ENCODE measurements around the gene B3GNT5. TPM values are rescaled to one million over a fixed set of nuclear protein-coding genes. Genes with fewer than 3 reads are reported as not detected.

Gene B3GNT5
- total and polyA plus RNA-seq, 4 donors, result 11.0 to 25.7 (median 20.6) TPM

DNA sequence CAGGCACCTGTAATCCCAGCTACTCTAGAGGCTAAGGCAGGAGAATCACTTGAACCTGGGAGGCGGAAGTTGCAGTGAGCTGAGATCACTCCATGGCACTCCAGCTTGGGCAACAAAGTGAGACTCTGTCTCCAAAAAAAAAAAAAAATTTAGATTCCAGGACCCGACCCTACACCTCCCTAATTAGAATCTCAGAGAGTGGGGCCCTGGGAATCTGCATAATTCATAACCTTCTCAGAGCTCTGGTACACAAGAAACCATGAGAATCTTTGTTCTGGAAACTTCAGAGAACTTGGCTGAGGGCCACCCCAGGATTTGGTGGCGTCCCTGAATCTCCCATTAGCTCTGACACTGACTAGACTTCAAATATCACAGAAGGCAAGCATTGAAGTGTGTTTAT lies 31.5 kb downstream of the B3GNT5 start:
- H3K27me3 ChIP-seq (ENCODE audit: control insufficient read depth, insufficient read depth, low read length), result no peaks in the 10 kb centered on the region
- H3K9me3 ChIP-seq (ENCODE audit: control insufficient read depth, insufficient read depth, low read length), result no peaks in the 10 kb centered on the region
- no peak overlapping the region for H3K4me3 ChIP-seq (ENCODE audit: low read depth, low read length)
- no peak for DNase-seq (ENCODE audit: low read depth in 4 of 6, low spot score in 6 of 6)
- H3K27ac ChIP-seq (ENCODE audit: low read depth, low read length), result no peak overlapping the region
- peaks cover 3% of the 10 kb centered on the region for H3K4me1 ChIP-seq (ENCODE audit: control insufficient read depth, insufficient read depth, low read length)
- no peaks in the 10 kb centered on the region for H3K36me3 ChIP-seq (ENCODE audit: control insufficient read depth, insufficient read depth, low read length)
- 60% methylated on average over 1 of the region's 3 CpGs for WGBS (ENCODE audit: insufficient coverage)

DNA sequence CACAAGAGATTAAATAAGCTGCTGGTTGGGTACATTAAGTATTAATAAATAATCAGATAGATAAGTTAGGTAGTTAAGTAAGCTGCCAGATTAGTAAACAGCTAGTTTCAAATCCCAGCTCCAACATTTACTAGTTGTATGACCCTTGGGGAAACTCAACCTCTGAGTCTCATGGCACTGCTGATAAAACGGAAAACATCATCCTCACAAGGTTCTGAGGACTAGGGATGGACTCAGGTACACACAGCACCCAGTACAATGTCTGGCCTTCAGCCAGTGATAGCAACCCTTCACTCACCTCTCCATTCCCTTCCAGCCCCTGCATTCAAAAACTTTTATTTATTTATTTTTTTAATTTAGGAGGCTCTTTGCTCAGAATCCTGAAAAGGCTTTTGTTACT lies 32.3 kb downstream of the B3GNT5 start:
- Histone ChIP-seq H3K4me1 (ENCODE audit: control insufficient read depth, insufficient read depth, low read length) (peaks cover 3% of the 10 kb centered on the region), H3K36me3 (ENCODE audit: control insufficient read depth, insufficient read depth, low read length) (no peaks in the 10 kb centered on the region), H3K9me3 (ENCODE audit: control insufficient read depth, insufficient read depth, low read length) (no peaks in the 10 kb centered on the region), H3K27me3 (ENCODE audit: control insufficient read depth, insufficient read depth, low read length) (no peaks in the 10 kb centered on the region), H3K4me3 (ENCODE audit: low read depth, low read length) (no peak overlapping the region), H3K27ac (ENCODE audit: low read depth, low read length) (peak overlapping the region; percentile 3)
- no peak for DNase-seq (ENCODE audit: low read depth in 4 of 6, low spot score in 6 of 6)
- WGBS (ENCODE audit: insufficient coverage), result 80% methylated on average over 1 of the region's 1 CpG

DNA sequence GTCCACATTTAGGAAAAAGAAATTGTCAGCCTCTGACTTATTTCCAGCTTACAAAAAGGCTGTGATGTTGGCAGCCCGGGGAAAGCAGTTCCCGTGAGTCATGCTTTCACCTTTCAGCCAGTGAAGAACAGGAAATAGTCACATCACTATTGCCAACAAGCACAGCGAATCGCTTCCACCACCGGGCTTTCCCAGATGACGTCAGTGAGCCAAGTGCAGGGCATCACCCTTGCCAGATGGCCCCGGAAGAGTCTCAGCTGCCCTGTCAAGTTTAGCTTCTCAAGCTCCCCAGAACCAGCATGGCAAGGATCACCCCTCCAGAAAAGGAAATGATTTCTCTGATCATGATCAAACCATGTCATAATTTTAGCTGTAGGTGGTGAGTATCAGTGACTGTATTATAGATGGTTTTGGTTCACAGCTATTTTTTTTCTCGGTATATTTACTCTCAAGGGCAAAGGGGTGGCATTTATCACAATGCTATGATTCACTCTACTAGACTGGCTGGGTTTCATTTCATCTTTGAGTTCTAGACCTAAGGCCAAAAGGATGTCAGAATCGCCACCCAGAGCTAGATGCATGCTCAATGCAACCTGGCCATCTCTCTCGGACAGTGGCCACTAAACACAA lies 32.9 kb downstream of the B3GNT5 start:
- Histone ChIP-seq H3K4me3 (ENCODE audit: low read depth, low read length) (no peak overlapping the region), H3K27ac (ENCODE audit: low read depth, low read length) (peak overlapping the region; percentile 3), H3K36me3 (ENCODE audit: control insufficient read depth, insufficient read depth, low read length) (no peaks in the 10 kb centered on the region), H3K4me1 (ENCODE audit: control insufficient read depth, insufficient read depth, low read length) (peaks cover 3% of the 10 kb centered on the region), H3K27me3 (ENCODE audit: control insufficient read depth, insufficient read depth, low read length) (no peaks in the 10 kb centered on the region), H3K9me3 (ENCODE audit: control insufficient read depth, insufficient read depth, low read length) (no peaks in the 10 kb centered on the region)
- WGBS (ENCODE audit: insufficient coverage), result 13% methylated on average over 7 of the region's 10 CpGs
- DNase-seq (ENCODE audit: low read depth in 4 of 6, low spot score in 6 of 6), result peak in 2 of 6 donors; percentile 64 to 68

DNA sequence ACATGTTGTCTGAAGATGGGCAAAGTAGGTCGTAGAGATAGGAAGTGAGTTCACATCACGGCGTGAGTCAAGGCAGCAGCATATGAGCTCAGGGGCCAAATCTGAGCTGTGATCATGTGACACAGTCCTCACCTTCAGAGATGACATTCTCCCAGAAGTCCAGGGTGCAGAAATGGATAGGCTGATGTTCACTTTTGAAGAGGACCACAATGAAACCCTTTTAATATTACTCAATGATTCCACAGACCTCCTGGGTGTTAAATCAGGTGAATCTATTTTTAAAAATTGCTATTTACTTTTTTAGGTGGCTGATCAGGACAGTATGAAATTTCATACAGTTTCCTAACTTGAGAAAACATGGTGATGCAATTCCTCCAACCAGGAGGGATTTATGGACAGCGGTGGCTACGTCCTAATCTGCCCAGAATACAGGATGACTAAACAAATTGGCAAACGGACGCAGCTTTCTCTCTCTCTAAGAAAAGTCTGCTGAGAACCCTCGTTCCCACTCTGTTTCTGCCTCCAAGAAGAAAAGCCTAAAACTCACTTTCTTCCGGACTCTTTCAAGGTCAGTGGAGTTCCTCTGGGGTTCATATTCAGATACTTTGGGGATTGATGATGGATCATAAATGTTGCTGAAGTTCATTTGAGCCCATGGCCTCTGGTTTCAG lies 34.4 kb downstream of the B3GNT5 start:
- no peak for DNase-seq (ENCODE audit: low read depth in 4 of 6, low spot score in 6 of 6)
- no peaks in the 10 kb centered on the region for H3K27me3 ChIP-seq (ENCODE audit: control insufficient read depth, insufficient read depth, low read length)
- 70% methylated on average over 7 of the region's 9 CpGs for WGBS (ENCODE audit: insufficient coverage)
- no peaks in the 10 kb centered on the region for H3K9me3 ChIP-seq (ENCODE audit: control insufficient read depth, insufficient read depth, low read length)
- peaks cover 3% of the 10 kb centered on the region for H3K4me1 ChIP-seq (ENCODE audit: control insufficient read depth, insufficient read depth, low read length)
- no peak overlapping the region for H3K4me3 ChIP-seq (ENCODE audit: low read depth, low read length)
- no peak overlapping the region for H3K27ac ChIP-seq (ENCODE audit: low read depth, low read length)
- H3K36me3 ChIP-seq (ENCODE audit: control insufficient read depth, insufficient read depth, low read length), result no peaks in the 10 kb centered on the region

DNA sequence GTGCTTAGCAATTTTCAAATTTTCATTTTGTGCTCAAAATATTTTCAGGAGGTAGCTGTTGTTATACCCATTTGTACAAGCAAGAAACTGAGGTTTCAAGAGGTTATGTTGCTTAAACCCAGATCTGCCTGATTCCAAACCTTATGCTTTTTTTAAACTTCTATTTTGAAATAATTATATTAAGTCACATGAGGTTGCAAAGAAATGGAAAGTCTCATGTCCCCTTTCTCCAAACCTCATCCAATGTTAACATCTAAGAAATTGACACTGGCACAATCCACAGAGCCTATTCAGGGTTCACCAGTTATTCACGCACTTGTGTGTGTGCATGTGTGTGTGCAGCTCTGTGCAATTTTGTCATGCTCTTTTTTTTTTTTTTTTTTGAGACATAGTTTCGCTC lies 35.1 kb downstream of the B3GNT5 start:
- Histone ChIP-seq H3K9me3 (ENCODE audit: control insufficient read depth, insufficient read depth, low read length) (no peaks in the 10 kb centered on the region), H3K27me3 (ENCODE audit: control insufficient read depth, insufficient read depth, low read length) (no peaks in the 10 kb centered on the region), H3K4me1 (ENCODE audit: control insufficient read depth, insufficient read depth, low read length) (peaks cover 3% of the 10 kb centered on the region), H3K36me3 (ENCODE audit: control insufficient read depth, insufficient read depth, low read length) (no peaks in the 10 kb centered on the region), H3K4me3 (ENCODE audit: low read depth, low read length) (no peak overlapping the region), H3K27ac (ENCODE audit: low read depth, low read length) (no peak overlapping the region)
- no peak for DNase-seq (ENCODE audit: low read depth in 4 of 6, low spot score in 6 of 6)
- no CpG with 5 or more reads among the region's 2 CpGs for WGBS (ENCODE audit: insufficient coverage)

DNA sequence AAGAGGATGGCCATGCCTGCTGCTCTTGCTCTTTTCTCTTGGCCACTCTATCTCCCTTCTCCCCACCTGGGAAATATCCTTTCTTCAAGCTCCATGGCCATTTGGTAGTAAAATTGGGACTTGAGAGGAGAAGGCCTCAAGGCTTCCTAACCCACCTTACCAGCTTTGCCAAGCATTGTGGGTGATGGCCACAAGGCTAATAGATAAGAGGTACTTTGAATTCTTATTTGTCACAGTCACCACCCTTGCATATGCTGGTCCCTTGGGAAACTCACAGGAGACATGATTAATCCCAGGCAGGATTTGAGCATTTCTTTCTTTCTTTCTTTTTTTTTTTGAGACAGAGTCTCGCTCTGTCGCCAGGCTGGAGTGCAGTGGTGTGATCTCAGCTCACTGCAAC lies 37.2 kb downstream of the B3GNT5 start:
- Histone ChIP-seq H3K9me3 (ENCODE audit: control insufficient read depth, insufficient read depth, low read length) (no peaks in the 10 kb centered on the region), H3K36me3 (ENCODE audit: control insufficient read depth, insufficient read depth, low read length) (peaks cover 1% of the 10 kb centered on the region), H3K27ac (ENCODE audit: low read depth, low read length) (no peak overlapping the region), H3K4me1 (ENCODE audit: control insufficient read depth, insufficient read depth, low read length) (peaks cover 3% of the 10 kb centered on the region), H3K27me3 (ENCODE audit: control insufficient read depth, insufficient read depth, low read length) (no peaks in the 10 kb centered on the region), H3K4me3 (ENCODE audit: low read depth, low read length) (no peak overlapping the region)
- WGBS (ENCODE audit: insufficient coverage), result 94% methylated on average over 2 of the region's 2 CpGs
- no peak for DNase-seq (ENCODE audit: low read depth in 4 of 6, low spot score in 6 of 6)

DNA sequence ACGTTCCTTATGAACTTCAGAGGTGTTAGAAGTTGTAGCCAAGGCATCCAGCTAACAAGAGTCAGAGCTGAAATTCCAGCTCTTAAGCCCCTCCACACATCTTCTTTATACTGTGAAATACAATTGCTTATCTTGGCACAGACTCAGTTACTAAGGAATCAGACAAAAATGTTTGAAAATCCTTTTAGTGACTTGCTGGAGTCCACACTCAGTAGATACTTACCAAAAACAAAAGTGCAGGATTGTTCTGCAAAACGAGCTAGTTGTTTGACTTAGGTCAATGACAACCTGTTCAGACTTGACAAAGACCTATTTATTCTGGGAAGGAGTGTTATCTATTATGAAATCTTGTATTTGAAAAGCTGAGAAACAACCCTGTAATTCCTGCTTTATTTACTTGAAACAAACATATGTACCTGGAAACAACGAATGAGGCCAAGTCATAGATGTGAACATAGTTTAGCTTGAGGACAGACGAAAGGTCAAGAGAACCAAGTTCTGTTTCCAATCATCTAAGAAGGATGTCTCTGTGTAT lies 38.5 kb downstream of the B3GNT5 start:
- no peaks in the 10 kb centered on the region for H3K4me1 ChIP-seq (ENCODE audit: control insufficient read depth, insufficient read depth, low read length)
- WGBS (ENCODE audit: insufficient coverage), result 67% methylated on average over 1 of the region's 4 CpGs
- peak in 2 of 6 donors; percentile 49 to 55 for DNase-seq (ENCODE audit: low read depth in 4 of 6, low spot score in 6 of 6)
- H3K4me3 ChIP-seq (ENCODE audit: low read depth, low read length), result no peak overlapping the region
- no peaks in the 10 kb centered on the region for H3K9me3 ChIP-seq (ENCODE audit: control insufficient read depth, insufficient read depth, low read length)
- H3K27ac ChIP-seq (ENCODE audit: low read depth, low read length), result no peak overlapping the region
- peaks cover 7% of the 10 kb centered on the region for H3K36me3 ChIP-seq (ENCODE audit: control insufficient read depth, insufficient read depth, low read length)
- H3K27me3 ChIP-seq (ENCODE audit: control insufficient read depth, insufficient read depth, low read length), result no peaks in the 10 kb centered on the region

DNA sequence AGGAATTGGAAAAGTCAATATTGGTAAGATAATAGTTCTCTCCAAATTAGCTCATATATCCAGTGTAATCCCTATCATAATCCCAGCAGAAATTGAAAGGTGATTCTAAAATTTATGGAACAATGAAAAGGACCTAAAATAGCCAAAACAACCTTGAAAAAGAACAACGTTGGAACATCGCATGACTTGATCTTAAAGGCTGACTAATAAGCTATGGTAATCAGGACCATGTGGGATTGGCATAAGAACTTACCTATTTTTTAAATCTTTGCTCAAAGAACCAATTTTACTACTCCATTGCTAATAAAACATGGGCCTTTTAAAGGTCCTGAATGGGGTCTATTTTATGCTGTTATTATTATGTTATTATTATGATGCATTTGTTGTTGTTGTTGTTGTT lies 40.9 kb downstream of the B3GNT5 start:
- peaks cover 5% of the 10 kb centered on the region for H3K4me1 ChIP-seq (ENCODE audit: control insufficient read depth, insufficient read depth, low read length)
- no peaks in the 10 kb centered on the region for H3K27me3 ChIP-seq (ENCODE audit: control insufficient read depth, insufficient read depth, low read length)
- DNase-seq (ENCODE audit: low read depth in 4 of 6, low spot score in 6 of 6), result no peak
- no peak overlapping the region for H3K27ac ChIP-seq (ENCODE audit: low read depth, low read length)
- H3K4me3 ChIP-seq (ENCODE audit: low read depth, low read length), result no peak overlapping the region
- no CpG with 5 or more reads among the region's 2 CpGs for WGBS (ENCODE audit: insufficient coverage)
- H3K9me3 ChIP-seq (ENCODE audit: control insufficient read depth, insufficient read depth, low read length), result no peaks in the 10 kb centered on the region
- H3K36me3 ChIP-seq (ENCODE audit: control insufficient read depth, insufficient read depth, low read length), result peaks cover 12% of the 10 kb centered on the region

DNA sequence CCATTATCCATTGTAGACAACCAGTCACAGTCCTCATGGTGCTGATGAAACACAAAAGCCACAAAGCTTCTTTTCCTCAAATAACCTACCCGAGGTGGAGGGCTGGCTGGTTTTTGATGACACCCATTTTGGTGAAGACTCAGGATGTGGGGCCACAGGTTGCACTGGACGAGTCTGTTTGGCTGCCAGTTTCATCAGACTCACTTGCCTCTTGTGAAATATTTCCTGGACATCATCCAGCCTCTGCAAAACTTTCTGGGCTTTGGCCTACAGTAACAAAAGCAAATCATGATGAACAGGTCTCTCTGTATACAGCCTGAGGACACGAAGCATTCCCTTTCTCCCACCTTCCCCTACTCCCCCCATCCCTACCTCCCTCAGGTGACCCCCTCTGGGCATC lies 42.2 kb downstream of the B3GNT5 start:
- no peak for DNase-seq (ENCODE audit: low read depth in 4 of 6, low spot score in 6 of 6)
- Histone ChIP-seq H3K36me3 (ENCODE audit: control insufficient read depth, insufficient read depth, low read length) (peaks cover 13% of the 10 kb centered on the region), H3K27ac (ENCODE audit: low read depth, low read length) (no peak overlapping the region), H3K27me3 (ENCODE audit: control insufficient read depth, insufficient read depth, low read length) (no peaks in the 10 kb centered on the region), H3K4me1 (ENCODE audit: control insufficient read depth, insufficient read depth, low read length) (peaks cover 7% of the 10 kb centered on the region), H3K4me3 (ENCODE audit: low read depth, low read length) (no peak overlapping the region), H3K9me3 (ENCODE audit: control insufficient read depth, insufficient read depth, low read length) (no peaks in the 10 kb centered on the region)
- 84% methylated on average over 3 of the region's 3 CpGs for WGBS (ENCODE audit: insufficient coverage)

DNA sequence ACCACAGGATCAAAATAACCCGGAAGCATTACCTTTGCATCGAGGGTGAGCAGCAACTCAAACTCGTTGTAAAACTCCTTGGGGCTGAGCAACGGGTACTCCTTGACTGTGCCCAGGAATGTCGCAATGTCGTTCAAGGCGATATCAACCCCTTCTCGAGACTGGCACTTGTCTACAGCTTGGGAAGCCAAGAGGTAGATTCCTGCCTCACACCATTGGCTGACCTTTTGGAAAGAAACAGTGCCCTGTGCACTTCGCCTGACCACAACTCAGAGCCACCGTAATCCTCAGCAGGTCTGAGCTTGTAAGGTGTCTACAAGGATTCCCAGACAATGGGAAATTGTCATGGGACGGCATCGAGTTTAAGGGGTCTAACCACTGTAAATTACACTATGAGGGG lies 43.9 kb downstream of the B3GNT5 start:
- Histone ChIP-seq H3K27me3 (ENCODE audit: control insufficient read depth, insufficient read depth, low read length) (no peaks in the 10 kb centered on the region), H3K4me3 (ENCODE audit: low read depth, low read length) (no peak overlapping the region), H3K36me3 (ENCODE audit: control insufficient read depth, insufficient read depth, low read length) (peaks cover 13% of the 10 kb centered on the region), H3K27ac (ENCODE audit: low read depth, low read length) (no peak overlapping the region), H3K9me3 (ENCODE audit: control insufficient read depth, insufficient read depth, low read length) (no peaks in the 10 kb centered on the region), H3K4me1 (ENCODE audit: control insufficient read depth, insufficient read depth, low read length) (peaks cover 7% of the 10 kb centered on the region)
- DNase-seq (ENCODE audit: low read depth in 4 of 6, low spot score in 6 of 6), result no peak
- 95% methylated on average over 12 of the region's 12 CpGs for WGBS (ENCODE audit: insufficient coverage)
